NCI-H2081 treated with DMSO at 0.1 percent for 48 hours (cell line): ENCODE results near the gene ARHGAP6.
"Not testable (repeated sequence)": the region's sequence is repeated elsewhere in the genome, so short reads cannot be mapped to it uniquely, and the experiment has no call there.

ENCODE experiments used
- DNase-seq: peaks from one replicate; lab custom pipeline; 2025; lab: John Stamatoyannopoulos, UW

The ARHGAP6 gene

DNA sequence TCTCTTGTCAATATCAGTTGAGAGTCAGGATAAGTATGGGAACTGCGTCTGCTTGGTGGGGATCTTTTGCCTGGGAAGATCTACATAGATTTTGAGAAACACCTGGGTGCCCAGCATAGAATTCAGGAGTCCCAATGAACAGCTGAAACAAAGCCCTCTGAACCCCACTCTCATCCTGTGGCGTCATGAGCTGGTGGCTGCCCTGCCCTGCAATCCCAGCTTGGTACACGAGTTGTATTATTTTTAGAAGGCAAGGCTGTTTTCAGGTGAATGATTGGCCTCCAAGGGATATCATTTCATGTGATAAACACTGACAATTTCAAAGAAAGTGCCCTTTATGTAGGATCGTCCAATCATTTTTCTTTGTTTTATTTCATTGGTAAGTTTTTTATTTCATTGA, 493.8 kb downstream of the ARHGAP6 start:
- DNase-seq: no peak

DNA sequence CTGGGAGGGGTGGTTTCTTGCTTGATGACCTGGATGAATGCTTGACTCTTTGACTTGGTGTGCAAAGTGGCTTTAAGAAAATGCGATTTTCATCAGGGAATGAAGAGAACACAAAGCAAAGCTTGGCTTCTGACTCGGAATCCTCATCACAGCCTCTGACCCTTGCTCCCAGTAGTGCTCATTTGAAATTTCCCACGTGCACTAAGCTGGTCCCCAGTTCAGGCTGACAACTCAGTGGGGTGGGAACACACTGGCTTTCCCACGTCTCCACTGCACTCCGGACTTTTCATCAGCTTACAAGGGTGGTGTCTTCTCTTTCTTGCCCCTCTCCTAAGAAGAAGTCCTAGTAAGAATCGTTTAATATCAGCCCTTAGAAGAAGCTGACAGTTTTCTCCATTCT, 501.3 kb downstream of the ARHGAP6 start:
- no peak for DNase-seq

DNA sequence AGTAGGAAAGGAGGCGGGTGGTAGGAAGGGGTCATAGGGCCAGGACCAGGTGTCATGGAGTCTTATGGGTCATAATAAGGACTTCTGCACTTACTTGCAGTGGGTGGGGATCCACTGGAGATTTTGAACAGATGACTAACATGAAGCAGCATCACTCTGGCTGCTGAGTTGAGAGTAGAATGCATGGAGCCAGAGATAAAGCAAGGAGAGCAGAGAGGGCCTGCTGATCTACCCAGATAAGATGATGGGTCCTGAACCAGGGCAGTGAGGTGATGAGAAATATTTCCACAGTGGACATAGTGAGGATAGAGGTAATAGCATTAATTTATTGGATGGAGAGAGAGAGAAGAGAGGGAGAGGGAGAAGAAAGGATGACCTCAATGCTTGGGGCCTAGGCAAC, 506.6 kb downstream of the ARHGAP6 start:
- DNase-seq: no peak

DNA sequence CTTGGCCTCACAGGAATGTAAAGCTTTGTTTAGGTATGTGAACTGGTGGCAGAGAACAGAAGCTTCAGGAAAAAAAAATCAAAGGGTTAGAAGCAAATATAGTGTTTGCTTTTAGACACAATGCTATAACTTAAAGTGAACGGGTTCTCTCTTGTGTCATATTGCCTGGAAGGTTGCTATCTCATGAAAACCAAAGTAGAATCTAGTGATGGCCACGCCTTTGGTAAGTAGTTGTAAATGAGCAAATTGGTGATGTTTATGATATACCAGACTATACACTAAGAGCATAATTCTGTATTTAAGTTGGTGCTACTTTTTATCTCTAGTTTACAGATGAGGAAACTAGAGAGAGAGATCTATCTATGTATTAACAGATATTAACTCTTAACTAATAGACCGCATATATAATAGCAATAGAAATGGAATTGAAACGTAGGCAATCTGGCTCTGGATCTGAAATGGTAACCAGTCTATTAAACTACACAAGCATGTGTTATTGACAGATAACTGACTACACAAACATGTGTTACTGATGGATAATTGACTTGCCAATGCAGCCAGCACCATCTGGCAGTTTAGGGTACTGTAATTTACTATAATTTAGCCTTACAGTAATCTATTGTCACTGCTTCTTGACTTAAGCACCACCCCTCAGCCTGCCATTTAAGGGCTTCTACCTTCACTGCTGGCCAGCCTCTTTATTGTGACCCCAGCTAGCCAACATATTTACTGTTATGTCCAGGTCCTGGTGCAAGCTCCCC, 513.7 kb downstream of the ARHGAP6 start:
- no peak for DNase-seq

DNA sequence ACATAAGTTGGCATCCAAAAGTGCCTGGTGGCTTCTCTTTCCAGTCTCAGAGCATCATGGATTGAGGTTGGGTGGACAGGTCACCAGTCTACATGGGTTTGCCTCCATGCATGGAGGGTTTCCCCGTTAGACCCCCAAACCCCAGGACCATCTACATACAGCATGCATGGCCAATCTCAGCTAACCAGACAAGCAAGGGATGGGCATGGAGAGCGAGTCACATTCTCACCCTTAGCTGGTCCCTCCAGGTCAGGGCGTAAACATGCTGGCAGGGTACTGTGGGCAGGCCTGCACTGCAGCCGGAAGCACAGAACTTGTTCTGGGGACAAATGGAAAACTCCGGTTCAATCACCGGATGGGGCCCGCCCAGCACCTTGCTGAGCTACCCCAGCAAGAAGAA, 517.3 kb downstream of the ARHGAP6 start:
- DNase-seq: no peak

GRCh38 chrX:11146411-11146810, 519.3 kb downstream of the ARHGAP6 start:
- no peak for DNase-seq

DNA sequence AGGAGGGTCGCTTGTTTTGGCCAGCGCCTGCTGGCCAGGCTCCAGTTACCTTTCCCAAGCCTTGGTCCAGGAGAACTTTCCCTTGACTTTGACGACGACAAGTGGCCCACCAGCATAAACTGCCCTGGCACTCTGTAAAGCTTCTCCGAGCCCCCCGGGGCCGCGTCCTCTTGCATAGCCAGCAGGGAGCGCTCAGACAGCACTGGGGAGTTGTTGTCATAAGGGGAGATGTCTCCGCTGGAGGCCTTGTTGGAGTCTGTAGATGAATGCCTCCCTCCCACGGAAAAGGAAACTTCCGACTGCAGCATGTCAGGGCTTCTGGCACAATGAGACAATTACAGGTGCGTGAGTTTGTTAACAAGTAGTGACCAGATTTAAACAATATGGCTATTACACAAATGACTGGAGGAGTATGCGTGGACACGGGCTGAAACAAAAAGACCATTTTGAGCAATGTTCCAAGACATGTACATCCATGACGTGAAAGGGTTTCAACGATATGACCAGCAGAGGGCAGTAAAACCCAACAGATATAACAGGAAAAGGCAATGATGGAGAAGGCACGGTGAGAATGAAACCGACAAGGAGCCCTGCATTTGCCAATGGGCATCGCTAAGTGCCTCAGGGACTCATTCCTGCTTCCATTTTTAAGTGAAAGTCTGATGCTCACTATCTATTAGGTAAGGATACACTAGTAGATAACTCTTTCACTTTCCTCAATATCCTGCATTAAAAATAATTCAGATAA, 521.6 kb downstream of the ARHGAP6 start:
- DNase-seq: peak; percentile 51

DNA sequence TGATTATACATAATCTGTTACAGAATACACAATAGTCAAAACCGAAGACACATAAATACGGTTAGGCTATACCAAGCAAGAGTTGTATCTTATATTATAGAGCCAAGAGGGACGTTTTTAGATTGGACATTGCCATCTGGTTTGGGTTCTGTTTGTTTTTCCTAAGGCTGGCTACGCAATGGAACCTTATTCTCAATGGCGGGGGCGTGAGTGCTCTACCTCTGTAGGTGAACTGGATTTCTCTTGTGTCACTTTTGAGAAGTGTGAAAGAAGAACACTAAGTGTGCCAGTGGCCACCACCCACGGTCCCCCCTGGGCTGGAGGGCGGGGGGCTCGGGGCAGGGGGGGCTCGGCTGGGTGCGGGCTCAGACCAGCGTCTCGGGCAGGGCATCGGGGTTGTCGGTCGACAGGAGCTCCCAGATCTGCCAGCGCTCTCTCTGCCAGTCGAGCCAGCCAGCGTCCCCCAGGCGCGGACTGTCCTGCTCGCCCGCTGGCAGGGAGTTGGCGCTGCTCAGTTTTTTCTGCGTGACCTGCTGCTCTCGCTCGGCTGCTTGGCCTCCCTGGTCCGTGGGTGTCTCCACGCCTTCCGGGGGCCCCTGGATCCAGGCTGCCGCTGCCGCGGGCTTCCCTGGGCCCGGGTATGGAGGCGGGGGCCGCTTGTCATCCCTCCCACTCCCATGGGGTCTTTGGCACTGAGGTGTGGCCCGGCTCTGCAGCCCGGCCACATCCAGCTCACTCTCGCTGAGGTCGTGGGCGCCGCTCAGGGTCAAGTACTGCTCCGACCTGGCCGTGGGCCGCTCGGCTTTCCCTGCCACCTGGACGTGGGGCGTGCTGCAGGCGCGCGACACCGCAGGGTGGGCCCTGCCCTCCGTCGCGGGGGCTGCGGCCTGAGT, 527.0 kb downstream of the ARHGAP6 start:
- DNase-seq: no peak

GRCh38 chrX:11137543-11138139, 528.1 kb downstream of the ARHGAP6 start:
- DNase-seq: no peak

- no peak for DNase-seq
These were observed 530.0 kb downstream of the ARHGAP6 start for GRCh38 chrX:11135564-11136185.

GRCh38 chrX:11131146-11131545, 534.6 kb downstream of the ARHGAP6 start:
- DNase-seq: no peak

- no peak for DNase-seq
These were observed 535.6 kb downstream of the ARHGAP6 start for GRCh38 chrX:11130136-11130535.

- no peak for DNase-seq
These were observed 536.1 kb downstream of the ARHGAP6 start for GRCh38 chrX:11129534-11130105.

GRCh38 chrX:11125060-11125459, 540.7 kb downstream of the ARHGAP6 start:
- DNase-seq: no peak

- DNase-seq: no peak
These were observed 541.6 kb downstream of the ARHGAP6 start for GRCh38 chrX:11124112-11124511.

GRCh38 chrX:11123087-11123486, 542.6 kb downstream of the ARHGAP6 start:
- DNase-seq: not testable (repeated sequence)

- no peak for DNase-seq
These were observed 546.3 kb downstream of the ARHGAP6 start for GRCh38 chrX:11119313-11119943.

- DNase-seq: no peak
These were observed 548.0 kb downstream of the ARHGAP6 start for GRCh38 chrX:11117745-11118144.

GRCh38 chrX:11113731-11114130, 552.0 kb downstream of the ARHGAP6 start:
- no peak for DNase-seq

DNA sequence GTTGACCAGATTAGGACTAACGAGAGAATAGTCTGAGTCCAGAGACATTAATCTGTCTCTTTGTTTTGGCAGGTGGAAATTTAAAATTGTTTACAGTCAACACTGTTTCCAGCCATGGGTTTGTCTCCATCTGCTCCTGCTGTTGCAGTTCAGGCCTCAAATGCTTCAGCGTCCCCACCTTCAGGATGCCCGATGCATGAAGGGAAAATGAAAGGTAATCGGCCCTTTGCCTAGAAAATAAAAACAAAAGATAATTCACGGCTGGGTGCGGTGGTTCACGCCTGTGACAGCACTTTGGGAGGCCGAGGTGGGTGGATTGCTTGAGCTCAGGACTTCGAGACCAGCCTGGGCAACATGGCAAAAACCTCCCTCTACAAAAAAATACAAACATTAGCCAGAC, 553.8 kb downstream of the ARHGAP6 start:
- no peak for DNase-seq
